ENCODE results near the gene DAPK3.

GRCh38 chr19:3923912-3924311 is 47.0 kb downstream of the DAPK3 start:
- no peak for TF ChIP-seq CTCF (IDR thresholded peaks at IDR 0.05)
- TF ChIP-seq RFX5 (IDR thresholded peaks at IDR 0.05) = no peak
